Tibial nerve (tissue), 4 donors: ENCODE results near the gene SLC2A14. TPM values are rescaled to one million over a fixed set of nuclear protein-coding genes. Genes with fewer than 3 reads are reported as not detected.
"Not testable (repeated sequence)": the region's sequence is repeated elsewhere in the genome, so short reads cannot be mapped to it uniquely, and the experiment has no call there.

Experiments
- DNase-seq, 2 donors: peaks; one replicate each; pipeline ENCODE4 v3.0.0-alpha.2; 2019; ENCODE audit warnings: low spot score in 2 of 2
- H3K27ac ChIP-seq, 4 donors: fragments of 200-600 bp; sonication (generic) in 3 of 4; one replicate each; pipeline ENCODE4 v1.5.1; 2017 to 2019; ENCODE audit warnings: mild to moderate bottlenecking in 1 of 4
- H3K27me3 ChIP-seq, 2 donors: fragments of 200-600 bp; sonication (generic) in 1 of 2; one replicate each; pipeline versions ENCODE4 v1.5.1 to v1.6.0; 2017 to 2019
- H3K36me3 ChIP-seq, 3 donors: fragments of 200-600 bp; sonication (generic); one replicate each; pipeline ENCODE4 v1.5.1; 2018 to 2019
- H3K4me1 ChIP-seq, 4 donors: fragments of 200-600 bp; sonication (generic) in 3 of 4; one replicate each; pipeline ENCODE4 v1.5.1; 2017 to 2019
- H3K4me3 ChIP-seq, 4 donors: fragments of 200-600 bp; sonication (generic) in 3 of 4; one replicate each; pipeline ENCODE4 v1.5.1; 2017 to 2019; ENCODE audit warnings: mild to moderate bottlenecking in 1 of 4, moderate library complexity in 1 of 4
- H3K9me3 ChIP-seq, 4 donors: fragments of 200-600 bp; sonication (generic) in 3 of 4; one replicate each; pipeline ENCODE4 v1.5.1; 2017 to 2019
- EP300 ChIP-seq, 2 donors: sonication (generic); formaldehyde crosslinking; IDR thresholded peaks; one replicate each; pipeline ENCODE4 v1.6.1; 2017; ENCODE audit warnings: antibody characterized with exemption in 2 of 2, mild to moderate bottlenecking in 1 of 2
- POLR2A ChIP-seq, 2 donors: fragments of 450-650 bp; IDR thresholded peaks; one replicate each; pipeline ENCODE4 v1.6.1; 2017; ENCODE audit warnings: antibody characterized with exemption in 2 of 2, mild to moderate bottlenecking in 2 of 2, moderate library complexity in 2 of 2
- WGBS, 2 donors: methylation state at CpG; one replicate each; pipeline ENCODE4 v1.1.5; 2018; 5-methylcytosine and 5-hydroxymethylcytosine counted together
- total RNA-seq, 4 donors: library from RNA; depleted of rRNA; stranded (reverse); fragments of >200 nt; gene quantifications; one replicate each; pipeline ENCODE4 v1.1.0, GENCODE V29; 2016
- TF ChIP-seq, protein P1 (sequence below), 5 experiments: fragments of 200-600 bp in 3 of 5; fragments of 450-650 bp in 2 of 5; sonication (generic) in 3 of 5; IDR thresholded peaks; one replicate each; pipeline ENCODE4 v1.5.1; 2016 to 2019; ENCODE audit warnings: antibody characterized with exemption in 5 of 5, mild to moderate bottlenecking in 3 of 5, moderate library complexity in 2 of 5

SLC2A14 gene
- total RNA-seq, 4 donors from 2014 or later = 3.7 to 26.7 (median 4.4) TPM; not detected in 1

DNA sequence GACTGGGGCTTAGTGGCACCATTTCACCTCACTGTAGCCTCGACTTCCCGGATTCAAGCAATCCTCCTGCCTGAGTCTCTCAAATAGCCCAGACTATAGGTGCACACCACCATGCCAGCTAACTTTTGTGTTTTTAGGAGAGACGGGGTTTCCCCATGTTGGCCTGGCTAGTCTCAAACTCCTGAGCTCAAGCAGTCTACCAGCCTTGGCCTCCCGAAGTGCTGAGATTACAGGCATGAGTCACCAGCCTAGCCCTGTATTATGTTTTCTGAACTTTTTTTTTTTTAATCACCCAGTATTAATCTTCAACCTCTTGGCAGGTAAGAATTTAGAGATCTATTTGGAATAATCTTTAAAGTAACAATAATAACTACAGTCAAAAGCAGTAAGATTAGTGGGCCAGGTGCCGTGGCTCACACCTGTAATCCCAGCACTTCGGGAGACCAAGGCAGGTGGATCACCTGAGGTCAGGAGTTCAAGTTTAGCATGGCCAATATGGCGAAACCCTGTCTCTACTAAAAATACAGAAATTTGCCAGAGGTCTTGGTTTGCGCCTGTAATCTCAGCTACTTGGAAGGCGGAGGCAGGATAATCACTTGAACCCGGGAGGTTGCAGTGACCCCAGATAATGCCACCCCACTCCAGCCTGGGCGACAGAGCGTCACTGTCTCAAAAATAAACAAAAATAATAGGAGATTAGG, 74.9 kb downstream of the SLC2A14 start:
- TF ChIP-seq, protein P1, sequence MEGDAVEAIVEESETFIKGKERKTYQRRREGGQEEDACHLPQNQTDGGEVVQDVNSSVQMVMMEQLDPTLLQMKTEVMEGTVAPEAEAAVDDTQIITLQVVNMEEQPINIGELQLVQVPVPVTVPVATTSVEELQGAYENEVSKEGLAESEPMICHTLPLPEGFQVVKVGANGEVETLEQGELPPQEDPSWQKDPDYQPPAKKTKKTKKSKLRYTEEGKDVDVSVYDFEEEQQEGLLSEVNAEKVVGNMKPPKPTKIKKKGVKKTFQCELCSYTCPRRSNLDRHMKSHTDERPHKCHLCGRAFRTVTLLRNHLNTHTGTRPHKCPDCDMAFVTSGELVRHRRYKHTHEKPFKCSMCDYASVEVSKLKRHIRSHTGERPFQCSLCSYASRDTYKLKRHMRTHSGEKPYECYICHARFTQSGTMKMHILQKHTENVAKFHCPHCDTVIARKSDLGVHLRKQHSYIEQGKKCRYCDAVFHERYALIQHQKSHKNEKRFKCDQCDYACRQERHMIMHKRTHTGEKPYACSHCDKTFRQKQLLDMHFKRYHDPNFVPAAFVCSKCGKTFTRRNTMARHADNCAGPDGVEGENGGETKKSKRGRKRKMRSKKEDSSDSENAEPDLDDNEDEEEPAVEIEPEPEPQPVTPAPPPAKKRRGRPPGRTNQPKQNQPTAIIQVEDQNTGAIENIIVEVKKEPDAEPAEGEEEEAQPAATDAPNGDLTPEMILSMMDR (IDR thresholded peaks at IDR 0.05) = no peak
- no peak for TF ChIP-seq EP300 (IDR thresholded peaks at IDR 0.05)
- no peak for TF ChIP-seq POLR2A (IDR thresholded peaks at IDR 0.05)
- no peaks in the 10 kb centered on the region for H3K27me3 ChIP-seq
- no peaks in the 10 kb centered on the region for H3K9me3 ChIP-seq
- no peaks in the 10 kb centered on the region for H3K36me3 ChIP-seq
- WGBS, 2 donors = 75 to 76% methylated on average over 12 of the region's 12 CpGs
- H3K4me3 ChIP-seq = no peak overlapping the region
- no peak overlapping the region for H3K27ac ChIP-seq
- DNase-seq = no peak
- H3K4me1 ChIP-seq = no peaks in the 10 kb centered on the region

DNA sequence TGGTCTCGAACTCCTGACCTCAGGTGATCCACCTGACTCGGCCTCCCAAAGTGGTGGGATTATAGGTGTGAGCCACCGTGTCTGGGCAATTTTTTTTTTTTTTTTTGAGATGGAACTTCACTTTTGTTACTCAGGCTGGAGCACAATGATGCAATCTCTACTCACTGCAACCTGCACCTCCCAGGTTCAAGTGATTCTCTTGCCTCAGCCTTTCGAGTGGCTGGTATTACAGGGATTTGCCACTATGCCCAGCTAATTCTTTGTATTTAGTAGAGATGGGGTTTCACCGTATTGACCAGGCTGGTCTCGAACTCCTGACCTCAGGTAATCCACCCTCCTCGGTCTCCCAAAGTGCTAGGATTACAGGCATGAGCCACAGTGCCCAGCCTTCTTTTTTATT, 75.4 kb downstream of the SLC2A14 start:
- DNase-seq, H3K4me1 ChIP-seq, H3K9me3 ChIP-seq, H3K36me3 ChIP-seq, H3K27ac ChIP-seq, H3K27me3 ChIP-seq, H3K4me3 ChIP-seq: not testable (repeated sequence)
- 85 to 94% methylated on average over 7 of the region's 7 CpGs for WGBS, 2 donors

DNA sequence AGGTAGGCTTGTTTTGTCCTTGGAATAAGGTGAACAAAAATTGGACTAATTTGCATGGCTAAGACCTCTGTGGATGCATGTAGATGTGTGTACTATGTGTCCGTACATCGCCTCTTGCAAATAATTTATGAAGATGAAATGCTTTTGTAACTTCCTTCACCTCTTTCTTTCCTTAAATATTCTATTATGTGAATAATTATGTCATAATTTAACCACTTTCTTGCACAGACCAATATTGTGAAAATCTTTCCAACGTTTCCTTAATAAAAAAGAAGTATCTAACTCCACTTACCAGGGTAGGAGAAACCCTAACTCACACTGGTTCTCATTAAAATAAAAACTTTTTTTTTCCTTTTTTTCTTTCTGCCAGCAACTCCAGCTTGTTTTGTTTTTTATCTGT, 79.5 kb downstream of the SLC2A14 start:
- TF ChIP-seq, protein P1 (IDR thresholded peaks at IDR 0.05) = no peak
- TF ChIP-seq EP300 (IDR thresholded peaks at IDR 0.05) (no peak), POLR2A (IDR thresholded peaks at IDR 0.05) (no peak)
- Histone ChIP-seq H3K9me3 (no peaks in the 10 kb centered on the region), H3K27me3 (no peaks in the 10 kb centered on the region), H3K36me3 (no peaks in the 10 kb centered on the region), H3K4me3 (no peak overlapping the region), H3K4me1 (peaks cover 0 to 2% (median 0%) of the 10 kb centered on the region in 4 donors), H3K27ac (no peak overlapping the region)
- 61 to 69% methylated on average over 3 of the region's 3 CpGs for WGBS, 2 donors
- DNase-seq = no peak

DNA sequence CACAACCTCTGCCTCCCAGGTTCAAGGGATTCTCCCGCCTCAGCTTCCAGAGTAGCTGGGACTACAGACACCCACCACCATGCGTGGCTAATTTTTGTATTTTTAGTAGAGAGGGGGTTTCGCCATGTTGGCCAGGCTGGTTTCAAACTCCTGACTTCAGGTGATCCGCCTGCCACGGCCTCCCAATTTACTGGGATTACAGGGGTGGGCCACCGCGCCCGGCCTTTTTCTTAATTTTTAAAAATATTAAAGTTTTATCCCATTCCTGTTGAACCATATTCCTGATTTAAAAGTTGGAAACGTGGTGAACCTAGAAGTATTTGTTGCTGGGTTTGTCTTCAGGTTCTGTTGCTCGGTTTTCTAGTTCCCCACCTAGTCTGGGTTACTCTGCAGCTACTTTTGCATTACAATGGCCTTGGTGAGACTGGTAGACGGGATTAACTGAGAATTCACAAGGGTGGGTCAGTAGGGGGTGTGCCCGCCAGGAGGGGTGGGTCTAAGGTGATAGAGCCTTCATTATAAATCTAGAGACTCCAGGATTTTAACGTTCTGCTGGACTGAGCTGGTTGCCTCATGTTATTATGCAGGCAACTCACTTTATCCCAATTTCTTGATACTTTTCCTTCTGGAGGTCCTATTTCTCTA, 83.7 kb downstream of the SLC2A14 start, which contains the start of gene NANOG:
Gene NANOG, plus strand, starts transcription at position 519 of the 645 bp plus-strand sequence. CDS start 213 bp downstream, outside the sequence.
- not testable (repeated sequence) for DNase-seq, H3K27ac ChIP-seq, H3K27me3 ChIP-seq, H3K4me1 ChIP-seq, H3K4me3 ChIP-seq, H3K9me3 ChIP-seq, H3K36me3 ChIP-seq
- 72 to 76% methylated on average over 13 of the region's 13 CpGs for WGBS, 2 donors

DNA sequence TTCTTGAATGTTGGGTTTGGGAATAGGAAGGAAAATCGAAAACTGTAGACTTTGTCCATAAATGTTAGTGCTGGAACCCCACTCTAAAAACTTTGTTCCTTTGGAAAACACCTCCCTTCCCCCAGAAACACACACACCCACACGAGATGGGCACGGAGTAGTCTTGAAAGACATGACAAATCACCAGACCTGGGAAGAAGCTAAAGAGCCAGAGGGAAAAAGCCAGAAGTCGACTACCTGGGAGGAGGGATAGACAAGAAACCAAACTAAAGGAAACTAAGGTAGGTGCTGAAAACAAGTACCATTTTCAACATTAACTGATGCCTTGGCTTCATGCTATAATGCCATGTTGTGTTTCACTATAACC, 84.4 kb downstream of the SLC2A14 start:
- 18 to 19% methylated on average over 4 of the region's 4 CpGs for WGBS, 2 donors
- Histone ChIP-seq H3K27me3 (no peaks in the 10 kb centered on the region), H3K27ac (no peak overlapping the region), H3K4me1 (peaks cover 0 to 8% (median 0%) of the 10 kb centered on the region in 4 donors), H3K4me3 (no peak overlapping the region), H3K9me3 (no peaks in the 10 kb centered on the region), H3K36me3 (no peaks in the 10 kb centered on the region)
- TF ChIP-seq EP300 (IDR thresholded peaks at IDR 0.05) (no peak), POLR2A (IDR thresholded peaks at IDR 0.05) (no peak)
- TF ChIP-seq, protein P1 (IDR thresholded peaks at IDR 0.05) = no peak
- DNase-seq = no peak

DNA sequence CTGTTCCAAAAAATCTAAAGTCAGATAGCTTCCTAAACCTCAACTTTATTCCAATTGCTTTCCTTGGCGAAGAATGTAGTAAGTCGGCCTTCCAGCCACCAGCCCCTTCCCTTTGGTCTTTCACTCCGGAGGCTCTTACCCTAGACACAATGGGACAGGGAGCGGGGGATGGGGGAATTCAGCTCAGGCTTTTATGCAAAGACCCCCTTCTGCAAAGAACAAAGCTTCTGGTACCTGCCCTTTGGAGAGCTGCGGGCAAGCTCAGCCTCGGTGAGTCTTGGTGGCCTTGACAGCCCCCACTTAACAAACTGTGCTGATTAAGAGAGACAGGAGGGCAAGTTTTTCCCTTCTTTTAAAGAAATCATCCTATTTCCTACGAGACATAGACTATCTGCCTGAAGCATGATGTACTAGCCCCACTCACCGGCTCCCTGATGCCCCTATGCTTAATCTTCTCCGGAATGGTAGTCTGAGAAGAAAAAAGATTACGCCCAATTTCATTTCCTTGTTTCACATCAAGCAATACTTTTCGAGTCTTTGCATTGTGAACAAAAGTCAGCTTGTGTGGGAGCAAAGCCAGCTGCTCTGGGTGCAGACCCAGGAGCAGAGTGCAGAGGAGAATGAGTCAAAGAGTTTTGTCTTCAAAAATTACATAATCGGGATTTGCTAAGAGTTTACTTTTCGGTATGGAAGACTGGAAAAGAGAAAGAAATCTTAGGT, 85.0 kb downstream of the SLC2A14 start:
- no peak for TF ChIP-seq EP300 (IDR thresholded peaks at IDR 0.05)
- TF ChIP-seq, protein P1 (IDR thresholded peaks at IDR 0.05) = no peak
- no peak for TF ChIP-seq POLR2A (IDR thresholded peaks at IDR 0.05)
- 22% methylated on average over 13 of the region's 13 CpGs for WGBS, 2 donors
- Histone ChIP-seq H3K27ac (no peak overlapping the region), H3K27me3 (no peaks in the 10 kb centered on the region), H3K9me3 (no peaks in the 10 kb centered on the region), H3K36me3 (no peaks in the 10 kb centered on the region), H3K4me3 (no peak overlapping the region), H3K4me1 (peaks cover 0 to 8% (median 0%) of the 10 kb centered on the region in 4 donors)
- no peak for DNase-seq
